ENCODE measurements around the gene TLE4.

The TLE4 gene

GRCh38 chr9:79570448-79571308 lies 1.1 kb upstream of the TLE4 start:
- intact Hi-C loops (cut with DNase I) = loop anchor here (5.0 kb wide), 1 partner anchor 93 kb away; no protein-coding TSS in a partner anchor
- DNase-seq = peak; percentile 19 to 91 (median 44)

GRCh38 chr9:79572032-79572607 lies 355 bp downstream of the TLE4 start:
- DNase-seq = peak in 3 of 10 donors; percentile 15 to 41 (median 22)

GRCh38 chr9:79572608-79573411 lies 1.0 kb downstream of the TLE4 start:
- DNase-seq = peak; percentile 26 to 91 (median 50)
- intact Hi-C loops (cut with DNase I) = loop anchor here (5.0 kb wide), 1 partner anchor 96 kb away; no protein-coding TSS in a partner anchor

More at GRCh38 chr9:79572032-79572607, 355 bp downstream of the TLE4 start:
- intact Hi-C loops (cut with DNase I) = loop anchor here (5.0 kb wide), 1 partner anchor 95 kb away; no protein-coding TSS in a partner anchor

- intact Hi-C loops (cut with DNase I) = loop anchor here (5.0 kb wide), 1 partner anchor 96 kb away; no protein-coding TSS in a partner anchor
Measured at GRCh38 chr9:79573412-79573923, 1.7 kb downstream of the TLE4 start.

GRCh38 chr9:79574136-79574535 lies 2.4 kb downstream of the TLE4 start:
- intact Hi-C loops (cut with DNase I) = loop anchor here (5.0 kb wide), 1 partner anchor 97 kb away; no protein-coding TSS in a partner anchor
- DNase-seq = no peak

More at GRCh38 chr9:79573412-79573923, 1.7 kb downstream of the TLE4 start:
- peak in 2 of 10 donors; percentile 11 to 77 for DNase-seq

- intact Hi-C loops (cut with DNase I) = loop anchor here (5.0 kb wide), 1 partner anchor 97 kb away; no protein-coding TSS in a partner anchor
- DNase-seq = no peak
Measured at GRCh38 chr9:79574781-79575180, 3.0 kb downstream of the TLE4 start.

- intact Hi-C loops (cut with DNase I) = no loop called here
Measured at GRCh38 chr9:79575547-79575946, 3.8 kb downstream of the TLE4 start.

GRCh38 chr9:79577969-79578723 lies 6.4 kb downstream of the TLE4 start:
- intact Hi-C loops (cut with DNase I) = no loop called here

More at GRCh38 chr9:79575547-79575946, 3.8 kb downstream of the TLE4 start:
- DNase-seq = no peak

GRCh38 chr9:79578891-79579290 lies 7.1 kb downstream of the TLE4 start:
- intact Hi-C loops (cut with DNase I) = no loop called here
- no peak for DNase-seq

More at GRCh38 chr9:79577969-79578723, 6.4 kb downstream of the TLE4 start:
- DNase-seq = no peak

GRCh38 chr9:79579624-79580023 lies 7.9 kb downstream of the TLE4 start:
- intact Hi-C loops (cut with DNase I) = no loop called here
- DNase-seq = no peak

GRCh38 chr9:79580055-79580454 lies 8.3 kb downstream of the TLE4 start:
- intact Hi-C loops (cut with DNase I) = no loop called here
- DNase-seq = no peak

- no peak for DNase-seq
- intact Hi-C loops (cut with DNase I) = no loop called here
Measured at GRCh38 chr9:79581388-79581787, 9.6 kb downstream of the TLE4 start.

- intact Hi-C loops (cut with DNase I) = no loop called here
- peak in 1 of 10 donors; percentile 57 for DNase-seq
Measured at GRCh38 chr9:79581794-79582193, 10.0 kb downstream of the TLE4 start.

GRCh38 chr9:79583952-79584654 lies 12.3 kb downstream of the TLE4 start:
- DNase-seq = peak in 2 of 10 donors; percentile 54 to 78
- intact Hi-C loops (cut with DNase I) = no loop called here

GRCh38 chr9:79584655-79584982 lies 12.9 kb downstream of the TLE4 start:
- intact Hi-C loops (cut with DNase I) = no loop called here
- no peak for DNase-seq

- intact Hi-C loops (cut with DNase I) = no loop called here
Measured at GRCh38 chr9:79588488-79589223, 16.9 kb downstream of the TLE4 start.

GRCh38 chr9:79591458-79591857 lies 19.7 kb downstream of the TLE4 start:
- intact Hi-C loops (cut with DNase I) = no loop called here
- no peak for DNase-seq

More at GRCh38 chr9:79588488-79589223, 16.9 kb downstream of the TLE4 start:
- DNase-seq = peak in 1 of 10 donors; percentile 69
